Measurements from ENCODE around the gene KCNA1. TPM values are rescaled to one million over a fixed set of nuclear protein-coding genes. Genes with fewer than 3 reads are reported as not detected.

Gene KCNA1
- total RNA-seq, 4 donors from 2014 or later, result not detected

DNA sequence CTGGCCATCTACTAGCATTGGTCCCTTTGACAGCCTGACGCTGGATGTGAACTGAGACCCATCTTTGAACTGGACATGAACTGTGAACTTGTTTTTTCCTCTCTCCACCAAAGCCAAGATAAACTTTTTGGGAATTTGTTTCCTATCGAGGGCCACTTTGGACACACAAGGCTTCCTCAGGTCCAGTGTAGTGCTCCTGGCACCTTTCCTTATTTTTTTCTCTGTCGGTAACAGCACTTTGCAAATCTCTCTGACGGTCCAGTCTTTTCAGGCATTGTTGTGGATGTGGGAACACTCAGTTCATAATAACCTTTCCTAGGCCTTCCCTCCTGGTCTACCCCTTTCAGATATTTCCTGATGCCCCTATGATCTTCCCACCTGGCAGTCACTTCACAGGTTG is 5.0 kb downstream of the KCNA1 start:
- H3K4me3 ChIP-seq, result no peak overlapping the region
- H3K9me3 ChIP-seq, result no peaks in the 10 kb centered on the region
- TF ChIP-seq, protein P1, sequence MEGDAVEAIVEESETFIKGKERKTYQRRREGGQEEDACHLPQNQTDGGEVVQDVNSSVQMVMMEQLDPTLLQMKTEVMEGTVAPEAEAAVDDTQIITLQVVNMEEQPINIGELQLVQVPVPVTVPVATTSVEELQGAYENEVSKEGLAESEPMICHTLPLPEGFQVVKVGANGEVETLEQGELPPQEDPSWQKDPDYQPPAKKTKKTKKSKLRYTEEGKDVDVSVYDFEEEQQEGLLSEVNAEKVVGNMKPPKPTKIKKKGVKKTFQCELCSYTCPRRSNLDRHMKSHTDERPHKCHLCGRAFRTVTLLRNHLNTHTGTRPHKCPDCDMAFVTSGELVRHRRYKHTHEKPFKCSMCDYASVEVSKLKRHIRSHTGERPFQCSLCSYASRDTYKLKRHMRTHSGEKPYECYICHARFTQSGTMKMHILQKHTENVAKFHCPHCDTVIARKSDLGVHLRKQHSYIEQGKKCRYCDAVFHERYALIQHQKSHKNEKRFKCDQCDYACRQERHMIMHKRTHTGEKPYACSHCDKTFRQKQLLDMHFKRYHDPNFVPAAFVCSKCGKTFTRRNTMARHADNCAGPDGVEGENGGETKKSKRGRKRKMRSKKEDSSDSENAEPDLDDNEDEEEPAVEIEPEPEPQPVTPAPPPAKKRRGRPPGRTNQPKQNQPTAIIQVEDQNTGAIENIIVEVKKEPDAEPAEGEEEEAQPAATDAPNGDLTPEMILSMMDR (IDR thresholded peaks at IDR 0.05 in 4 of 5, conservative IDR thresholded peaks at IDR 0.05 in 1 of 5), result no peak
- no peak for TF ChIP-seq POLR2A (IDR thresholded peaks at IDR 0.05)
- ATAC-seq, result no peak
- intact Hi-C loops (cut with DNase I; ENCODE audit: low total_unique reads), result no loop called here
- H3K27me3 ChIP-seq, result peaks cover 27 to 29% (median 28%) of the 10 kb centered on the region in 3 donors
- H3K36me3 ChIP-seq, result no peaks in the 10 kb centered on the region
- peaks cover 8 to 14% of the 10 kb centered on the region in 2 donors for H3K4me1 ChIP-seq
- in situ Hi-C loops (cut with MboI; ENCODE audit: low sequenced_read_pairs in 4 of 4), result no loop called here
- no peak for DNase-seq
- H3K27ac ChIP-seq, result no peak overlapping the region

DNA sequence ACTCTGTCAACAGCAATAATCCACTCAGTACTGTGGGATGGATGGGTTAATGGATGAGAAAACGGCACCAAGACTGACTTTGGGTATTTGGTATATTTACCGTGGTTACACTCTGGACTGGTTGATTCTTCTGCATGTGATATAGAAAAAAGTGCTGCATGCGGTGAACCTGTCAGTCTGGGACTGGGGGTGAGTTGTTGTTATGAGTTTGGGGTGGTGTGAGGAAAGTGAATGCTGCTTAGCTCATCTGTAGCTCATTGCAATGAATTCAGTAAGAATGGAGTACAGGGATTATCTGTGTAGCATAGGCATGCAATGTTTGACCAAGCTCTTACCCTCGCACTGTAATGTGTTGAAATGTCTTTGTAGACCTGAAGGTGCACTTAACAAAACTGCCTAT is 6.0 kb downstream of the KCNA1 start:
- no peak for TF ChIP-seq POLR2A (IDR thresholded peaks at IDR 0.05)
- TF ChIP-seq, protein P1 (IDR thresholded peaks at IDR 0.05 in 4 of 5, conservative IDR thresholded peaks at IDR 0.05 in 1 of 5), result no peak
- H3K4me1 ChIP-seq, result peaks cover 3 to 5% of the 10 kb centered on the region in 2 donors

DNA sequence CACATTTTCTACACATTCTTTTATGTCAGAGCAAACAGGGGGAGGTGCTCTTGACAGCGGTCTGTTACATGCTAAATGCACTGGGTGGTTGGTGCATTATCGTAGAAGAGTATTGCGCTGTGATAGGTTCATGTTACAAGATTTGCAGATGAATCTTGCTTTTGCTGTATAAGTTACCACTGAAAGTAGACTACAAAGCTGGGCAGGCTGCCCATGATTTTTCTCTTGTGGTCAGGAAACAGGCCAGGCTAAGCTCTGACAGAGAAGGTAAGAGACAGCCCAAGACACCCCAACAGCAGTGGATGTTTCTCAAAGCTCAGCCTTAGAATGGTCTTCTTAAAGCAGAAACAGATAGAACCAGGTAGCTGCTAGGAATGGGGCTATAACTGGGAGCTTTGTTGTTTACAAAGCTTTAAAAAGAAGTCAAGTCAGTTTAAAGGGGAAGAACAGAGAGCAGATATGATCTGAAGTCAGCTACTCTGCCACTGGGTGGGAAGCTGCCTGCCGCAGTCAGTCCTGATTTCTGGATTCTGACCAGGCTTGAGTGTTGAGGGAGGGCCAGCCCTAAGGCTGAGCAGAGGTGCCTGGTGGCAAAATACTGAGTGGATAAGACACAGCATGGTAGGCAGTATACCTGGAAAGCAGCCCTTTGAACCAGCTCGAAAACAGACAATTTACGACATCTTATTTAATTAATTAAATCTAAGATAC is 9.4 kb downstream of the KCNA1 start:
- no peaks in the 10 kb centered on the region for H3K27me3 ChIP-seq
- no peaks in the 10 kb centered on the region for H3K36me3 ChIP-seq
- in situ Hi-C loops (cut with MboI; ENCODE audit: low sequenced_read_pairs in 4 of 4) (no loop called here), intact Hi-C loops (cut with DNase I; ENCODE audit: low total_unique reads) (no loop called here)
- ATAC-seq (no peak), DNase-seq (no peak)
- no peak overlapping the region for H3K4me3 ChIP-seq
- TF ChIP-seq POLR2A (IDR thresholded peaks at IDR 0.05), result no peak
- TF ChIP-seq, protein P1 (IDR thresholded peaks at IDR 0.05 in 4 of 5, conservative IDR thresholded peaks at IDR 0.05 in 1 of 5), result no peak
- H3K4me1 ChIP-seq, result no peaks in the 10 kb centered on the region
- no peaks in the 10 kb centered on the region for H3K9me3 ChIP-seq
- H3K27ac ChIP-seq, result no peak overlapping the region

More for the DNA sequence above, 6.0 kb downstream of the KCNA1 start:
- H3K27ac ChIP-seq, result no peak overlapping the region
- DNase-seq, result no peak
- in situ Hi-C loops (cut with MboI; ENCODE audit: low sequenced_read_pairs in 4 of 4) (no loop called here), intact Hi-C loops (cut with DNase I; ENCODE audit: low total_unique reads) (no loop called here)
- no peak overlapping the region for H3K4me3 ChIP-seq
- no peaks in the 10 kb centered on the region for H3K9me3 ChIP-seq
- ATAC-seq, result no peak
- H3K36me3 ChIP-seq, result no peaks in the 10 kb centered on the region
- peaks cover 16 to 20% (median 17%) of the 10 kb centered on the region in 3 donors for H3K27me3 ChIP-seq

DNA sequence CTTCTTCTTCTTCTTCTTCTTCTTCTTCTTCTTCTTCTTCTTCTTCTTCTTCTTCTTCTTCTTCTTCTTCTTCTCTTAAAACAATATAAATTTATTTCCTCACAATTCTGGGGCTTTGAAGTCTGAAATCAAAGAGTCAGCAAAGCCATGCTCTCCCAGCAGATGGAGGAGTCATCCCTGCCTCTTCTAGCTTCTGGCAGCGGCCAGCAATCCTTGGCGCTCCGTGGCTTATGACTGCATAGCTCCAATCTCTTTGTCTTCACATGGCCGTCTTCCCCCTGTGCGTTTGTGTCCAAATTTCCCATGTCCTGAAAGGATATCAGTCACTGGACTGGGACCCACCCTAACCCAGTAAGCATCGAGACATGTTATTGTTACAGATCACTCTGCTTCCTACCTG is 22.9 kb downstream of the KCNA1 start:
- Histone ChIP-seq H3K36me3 (no peaks in the 10 kb centered on the region), H3K27me3 (peaks cover 6 to 17% (median 7%) of the 10 kb centered on the region in 3 donors), H3K4me3 (no peak overlapping the region), H3K4me1 (no peaks in the 10 kb centered on the region), H3K27ac (no peak overlapping the region), H3K9me3 (no peaks in the 10 kb centered on the region)
- in situ Hi-C loops (cut with MboI; ENCODE audit: low sequenced_read_pairs in 4 of 4) (no loop called here), intact Hi-C loops (cut with DNase I; ENCODE audit: low total_unique reads) (no loop called here)
- TF ChIP-seq, protein P1 (IDR thresholded peaks at IDR 0.05 in 4 of 5, conservative IDR thresholded peaks at IDR 0.05 in 1 of 5), result no peak
- no peak for TF ChIP-seq POLR2A (IDR thresholded peaks at IDR 0.05)
- no peak for ATAC-seq
- DNase-seq, result no peak
